T-helper 9 cell (primary cell): ENCODE measurements around the gene CFC1.
"Not testable (repeated sequence)": the region's sequence is repeated elsewhere in the genome, so short reads cannot be mapped to it uniquely, and the experiment has no call there.

ENCODE experiments used
- DNase-seq: peaks from one replicate; pipeline ENCODE4 v3.0.0-alpha.2; 2020

Gene CFC1

GRCh38 chr2:130582970-130583369 is 16.4 kb downstream of the CFC1 start:
- DNase-seq, result not testable (repeated sequence)

DNA sequence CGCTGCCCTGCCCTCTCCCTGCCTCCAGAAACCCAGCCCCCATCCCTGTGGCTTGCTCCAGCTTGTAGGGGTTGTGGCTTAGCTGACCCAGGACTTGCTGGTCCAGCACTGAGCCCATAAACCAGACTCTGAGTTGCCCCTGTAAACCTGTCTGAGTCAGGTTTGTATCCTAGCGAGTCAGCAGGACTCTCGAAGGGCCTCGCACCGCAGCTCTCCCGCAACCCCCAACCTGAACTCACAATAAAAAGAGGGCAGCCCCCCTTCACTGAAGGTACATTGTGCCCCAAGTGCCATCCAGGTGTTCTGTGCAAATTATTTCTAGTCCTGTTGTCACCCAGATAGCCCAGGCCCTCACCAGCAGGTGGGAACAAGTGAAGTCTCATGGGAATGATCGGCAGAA is 17.9 kb downstream of the CFC1 start:
- DNase-seq, result not testable (repeated sequence)

- DNase-seq, result not testable (repeated sequence)
Observed at GRCh38 chr2:130579121-130579520, 20.3 kb downstream of the CFC1 start.

DNA sequence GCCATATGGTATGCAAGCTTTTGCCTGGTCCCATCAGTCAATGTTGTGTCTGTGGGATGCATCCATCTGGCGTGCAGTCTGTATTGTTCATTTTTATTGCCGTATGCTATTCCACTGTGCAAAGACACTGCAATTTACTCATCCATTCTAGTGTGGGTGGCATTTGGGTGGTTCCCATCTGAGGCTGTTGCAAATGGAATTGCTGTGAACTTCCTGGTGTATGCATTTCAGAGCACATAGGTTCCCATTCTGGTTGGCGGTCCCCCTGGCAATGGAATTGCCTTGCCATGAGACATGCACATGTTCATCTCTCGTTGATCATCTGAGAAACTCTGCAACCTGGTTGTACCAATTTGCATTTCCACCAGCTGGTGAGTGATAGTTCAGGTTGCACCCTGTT is 21.8 kb downstream of the CFC1 start:
- DNase-seq, result not testable (repeated sequence)

GRCh38 chr2:130576209-130576784 is 23.1 kb downstream of the CFC1 start:
- not testable (repeated sequence) for DNase-seq

DNA sequence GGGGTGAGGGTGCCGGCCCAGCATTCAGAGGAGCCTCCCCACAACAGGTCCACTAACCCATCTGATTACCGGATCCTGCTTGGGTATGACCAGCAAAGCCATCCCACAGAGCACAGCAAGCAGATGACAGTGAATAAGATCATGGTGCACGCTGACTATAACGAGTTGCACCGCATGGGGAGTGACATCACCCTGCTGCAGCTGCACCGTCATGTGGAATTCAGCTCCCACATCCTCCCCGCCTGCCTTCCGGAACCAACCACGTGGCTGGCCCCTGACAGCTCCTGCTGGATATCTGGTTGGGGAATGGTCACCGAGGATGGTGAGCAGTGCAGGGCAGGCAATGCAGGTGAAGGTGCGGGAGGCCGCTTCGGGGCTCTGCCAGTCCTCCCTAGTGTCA is 25.1 kb downstream of the CFC1 start:
- DNase-seq, result not testable (repeated sequence)

DNA sequence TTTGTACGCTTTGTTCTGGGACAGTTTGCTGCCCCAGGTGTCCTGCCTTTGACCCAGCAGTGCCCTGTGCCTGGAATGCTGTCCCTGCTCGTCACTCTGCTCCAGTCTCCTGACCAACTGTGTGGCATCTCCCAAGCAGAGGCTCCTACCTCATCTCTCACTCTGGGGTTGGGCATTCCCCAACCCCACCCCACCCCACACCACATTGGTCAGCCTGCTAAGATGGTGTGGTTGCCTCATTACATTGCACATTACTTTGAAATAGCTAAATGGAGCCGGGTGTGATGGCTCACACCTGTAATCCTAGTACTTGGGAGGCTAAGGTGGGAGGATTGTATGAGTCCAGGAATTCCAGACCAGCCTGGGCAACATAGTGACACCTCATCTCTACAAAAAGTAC is 27.4 kb downstream of the CFC1 start:
- DNase-seq, result not testable (repeated sequence)

- DNase-seq, result not testable (repeated sequence)
Observed at GRCh38 chr2:130566165-130566564, 33.2 kb downstream of the CFC1 start.

GRCh38 chr2:130556441-130556840 is 42.9 kb downstream of the CFC1 start:
- not testable (repeated sequence) for DNase-seq

GRCh38 chr2:130554178-130554577 is 45.2 kb downstream of the CFC1 start:
- DNase-seq, result not testable (repeated sequence)

DNA sequence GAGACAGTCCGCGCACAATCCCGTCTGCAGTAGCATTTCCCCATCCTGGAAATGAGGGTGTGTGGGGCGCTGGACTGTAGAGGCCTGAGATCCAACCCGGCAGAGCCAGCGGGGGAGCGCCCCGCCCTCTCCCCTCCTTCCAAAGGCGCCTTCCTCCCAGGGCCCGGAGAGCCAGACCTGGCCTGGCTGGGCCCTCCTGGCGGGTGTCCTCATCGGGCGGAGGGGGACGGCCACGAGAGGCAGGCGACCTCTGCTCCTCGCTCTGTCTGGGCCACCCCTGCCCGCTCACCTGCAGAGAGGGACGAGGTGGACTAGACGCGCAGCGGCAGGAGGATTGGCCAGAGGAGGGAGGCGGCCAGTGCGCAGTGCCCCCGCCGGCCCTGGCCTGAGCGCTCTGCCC is 49.9 kb downstream of the CFC1 start:
- DNase-seq, result not testable (repeated sequence)

DNA sequence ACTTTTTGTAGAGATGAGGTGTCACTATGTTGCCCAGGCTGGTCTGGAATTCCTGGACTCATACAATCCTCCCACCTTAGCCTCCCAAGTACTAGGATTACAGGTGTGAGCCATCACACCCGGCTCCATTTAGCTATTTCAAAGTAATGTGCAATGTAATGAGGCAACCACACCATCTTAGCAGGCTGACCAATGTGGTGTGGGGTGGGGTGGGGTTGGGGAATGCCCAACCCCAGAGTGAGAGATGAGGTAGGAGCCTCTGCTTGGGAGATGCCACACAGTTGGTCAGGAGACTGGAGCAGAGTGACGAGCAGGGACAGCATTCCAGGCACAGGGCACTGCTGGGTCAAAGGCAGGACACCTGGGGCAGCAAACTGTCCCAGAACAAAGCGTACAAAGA is 51.0 kb downstream of the CFC1 start:
- not testable (repeated sequence) for DNase-seq

DNA sequence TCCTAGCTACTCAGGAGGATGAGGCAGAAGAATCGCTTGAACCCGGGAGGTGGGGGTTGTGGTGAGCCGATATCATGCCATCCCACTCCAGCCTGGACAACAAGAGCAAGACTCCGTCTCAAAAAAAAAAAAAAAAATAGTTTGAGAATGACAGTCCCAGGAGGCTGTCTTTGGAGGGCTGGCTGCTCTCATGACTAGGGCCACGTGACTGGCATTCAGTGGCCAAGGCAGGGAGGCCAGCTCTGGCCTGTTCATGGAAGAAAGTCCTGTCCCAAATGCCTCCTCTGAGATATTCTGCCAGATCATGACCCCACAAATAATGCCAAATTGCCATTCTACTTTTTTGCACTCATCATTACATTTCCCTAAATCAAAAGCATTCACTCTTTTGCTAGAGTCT is 54.4 kb downstream of the CFC1 start:
- not testable (repeated sequence) for DNase-seq

- DNase-seq, result not testable (repeated sequence)
Observed at GRCh38 chr2:130543785-130544528, 55.4 kb downstream of the CFC1 start.

GRCh38 chr2:130542789-130543188 is 56.6 kb downstream of the CFC1 start:
- not testable (repeated sequence) for DNase-seq
